ENCODE data around the gene NUDT17.

NUDT17 gene

GRCh38 chr1:145891587-145892485 lies 46.4 kb downstream of the NUDT17 start:
- DNase-seq = peak; percentile 91

- no peak for DNase-seq
Observed at GRCh38 chr1:145892486-145893087, 47.2 kb downstream of the NUDT17 start.

DNA sequence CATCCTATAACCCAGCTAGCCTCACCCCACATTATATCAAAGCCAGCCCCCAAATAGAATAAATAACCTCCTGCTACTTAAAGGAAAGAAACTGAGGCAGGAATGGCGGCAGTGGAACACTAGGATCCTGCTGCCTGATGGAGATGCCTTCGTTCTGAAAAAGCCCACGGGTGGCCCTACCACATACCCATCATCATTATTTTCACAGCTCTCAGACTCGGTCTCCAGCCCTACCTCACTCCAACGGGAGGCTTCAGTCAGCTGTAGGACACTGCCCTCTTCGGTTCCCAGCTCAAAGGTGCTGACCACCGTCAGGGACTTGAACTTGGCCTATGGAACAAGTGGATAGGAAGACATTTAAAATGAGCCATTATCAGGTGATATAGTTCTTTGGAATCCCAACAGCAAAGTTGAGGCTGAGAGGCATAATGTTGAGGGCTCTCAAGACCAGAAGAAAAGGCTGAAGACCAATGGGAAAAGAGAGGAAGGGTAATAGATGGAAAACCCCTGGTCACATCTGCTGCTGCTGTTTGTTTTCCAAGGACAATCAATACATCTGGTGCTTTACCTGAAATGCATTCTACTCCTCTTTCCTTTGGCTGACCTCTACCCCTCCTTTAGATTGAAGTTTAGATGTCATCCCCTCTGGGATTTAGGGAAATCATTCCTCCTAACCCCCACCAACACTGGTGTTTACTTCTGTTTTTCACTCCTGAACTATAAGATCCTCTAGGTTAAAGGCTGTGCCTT lies 48.1 kb downstream of the NUDT17 start:
- no peak for DNase-seq

GRCh38 chr1:145895471-145895870 lies 50.0 kb downstream of the NUDT17 start:
- no peak for DNase-seq

GRCh38 chr1:145897969-145898368 lies 52.5 kb downstream of the NUDT17 start:
- DNase-seq = no peak

Measured in NCI-H774 (cell line).